Fibroblast of lung (primary cell): ENCODE results near the gene CERS6. TPM values are rescaled to one million over a fixed set of nuclear protein-coding genes. Genes with fewer than 3 reads are reported as not detected.

Experiments
- DNase-seq, 2 donors: peaks; one replicate each; pipeline versions ENCODE4 v3.0.0 to v3.0.0-alpha.2; 2010; ENCODE audit warnings: low read depth in 2 of 2
- H2AFZ ChIP-seq: 2 replicates; pipeline ENCODE4 v1.5.1; 2012; ENCODE audit warnings: low read length, control low read depth, inconsistent platforms
- H3K27ac ChIP-seq: 2 replicates; pipeline ENCODE4 v1.5.1; 2011; ENCODE audit warnings: low read length, control low read depth; ENCODE audit not compliant: insufficient read depth
- H3K27me3 ChIP-seq: 2 replicates; pipeline ENCODE4 v1.5.1; 2011; ENCODE audit warnings: mild to moderate bottlenecking, low read length; ENCODE audit not compliant: control insufficient read depth, insufficient read depth
- H3K36me3 ChIP-seq: 2 replicates; pipeline ENCODE4 v1.5.1; 2011; ENCODE audit warnings: low read length; ENCODE audit not compliant: control insufficient read depth, insufficient read depth
- H3K4me1 ChIP-seq: 2 replicates; pipeline ENCODE4 v1.5.1; 2011; ENCODE audit warnings: low read length; ENCODE audit not compliant: control insufficient read depth, insufficient read depth; ENCODE audit errors: extremely low read depth
- H3K4me2 ChIP-seq: 2 replicates; pipeline ENCODE4 v1.5.1; 2011; ENCODE audit warnings: low read length, control low read depth; ENCODE audit not compliant: insufficient read depth; ENCODE audit errors: extremely low read depth
- H3K4me3 ChIP-seq, 4 experiments: fragments of 200-600 bp in 1 of 4; sonication (generic) in 1 of 4; replicated peaks in 1 of 4; 2 replicates each; pipeline ENCODE4 v1.5.1; 2011 to 2016; ENCODE audit warnings: low read length in 4 of 4, low read depth in 3 of 4, mild to moderate bottlenecking in 3 of 4, control low read depth in 2 of 4, inconsistent platforms in 1 of 4, mixed read lengths in 1 of 4; ENCODE audit not compliant: insufficient read depth in 1 of 4; ENCODE audit errors: control extremely low read depth in 1 of 4
- H3K79me2 ChIP-seq: 2 replicates; pipeline ENCODE4 v1.5.1; 2012; ENCODE audit warnings: mild to moderate bottlenecking, low read length, inconsistent platforms; ENCODE audit not compliant: control insufficient read depth, insufficient read depth
- H3K9ac ChIP-seq: 2 replicates; pipeline ENCODE4 v1.5.1; 2011; ENCODE audit warnings: mild to moderate bottlenecking, low read length, control low read depth; ENCODE audit not compliant: insufficient read depth
- H3K9me3 ChIP-seq: 2 replicates; pipeline ENCODE4 v1.5.1; 2012; ENCODE audit warnings: low read depth, low read length; ENCODE audit not compliant: control insufficient read depth, insufficient read depth
- H4K20me1 ChIP-seq: 2 replicates; pipeline ENCODE4 v1.5.1; 2011; ENCODE audit warnings: low read length; ENCODE audit not compliant: control insufficient read depth, insufficient read depth; ENCODE audit errors: extremely low read depth
- CTCF ChIP-seq, 2 donors: IDR thresholded peaks in 1 of 2; conservative IDR thresholded peaks in 1 of 2; 1 replicate in 1 of 2; 2 replicates in 1 of 2; pipeline ENCODE4 v1.5.1; 2011 to 2012; ENCODE audit warnings: low read length in 2 of 2, control low read depth in 1 of 2, inconsistent platforms in 1 of 2, low read depth in 1 of 2, mild to moderate bottlenecking in 1 of 2
- EZH2 ChIP-seq: IDR thresholded peaks from 2 replicates; pipeline ENCODE4 v1.5.1; 2012; ENCODE audit warnings: low read length, control low read depth, mild to moderate bottlenecking; ENCODE audit errors: missing control alignments
- polyA plus RNA-seq, 2 donors: library from polyadenylated mRNA; depleted of rRNA in 1 of 2; stranded (reverse) in 1 of 2; unstranded in 1 of 2; fragments of >200 nt; gene quantifications; 2 replicates each; pipeline ENCODE4 v1.2.1, GENCODE V29; 2011 to 2012; ENCODE audit warnings: missing spikeins in 1 of 2
- total RNA-seq: library from RNA; depleted of rRNA; stranded (reverse); fragments of >200 nt; gene quantifications from 2 replicates; pipeline ENCODE4 v1.2.1, GENCODE V29; 2014

The CERS6 gene
- total and polyA plus RNA-seq, 2 donors (not counting 1 experiment from before 2014, with no cell fraction given): 7.2 to 16.5 TPM

GRCh38 chr2:168560817-168561499, 104.9 kb downstream of the CERS6 start:
- H3K9ac ChIP-seq: no peak overlapping the region

GRCh38 chr2:168561991-168562390, 105.9 kb downstream of the CERS6 start:
- Histone ChIP-seq H3K4me2 (no peak overlapping the region), H2AFZ (no peak overlapping the region), H3K79me2 (no peaks in the 10 kb centered on the region), H3K9me3 (no peaks in the 10 kb centered on the region), H3K27ac (no peak overlapping the region), H3K4me1 (no peaks in the 10 kb centered on the region), H3K9ac (no peak overlapping the region), H3K27me3 (no peaks in the 10 kb centered on the region), H3K36me3 (no peaks in the 10 kb centered on the region), H4K20me1 (no peaks in the 10 kb centered on the region), H3K4me3 (no peak overlapping the region)
- TF ChIP-seq CTCF (conservative IDR thresholded peaks at IDR 0.05 in 1 of 2, IDR thresholded peaks at IDR 0.05 in 1 of 2; ENCODE audit: low read depth in 1 of 2, low read length in 2 of 2) (no peak), EZH2 (no peak)
- DNase-seq: no peak

More at GRCh38 chr2:168560817-168561499, 104.9 kb downstream of the CERS6 start:
- Histone ChIP-seq H3K4me2 (no peak overlapping the region), H4K20me1 (no peaks in the 10 kb centered on the region), H3K4me1 (no peaks in the 10 kb centered on the region), H3K4me3 (no peak overlapping the region), H3K36me3 (no peaks in the 10 kb centered on the region), H2AFZ (no peak overlapping the region), H3K79me2 (no peaks in the 10 kb centered on the region), H3K9me3 (no peaks in the 10 kb centered on the region), H3K27ac (no peak overlapping the region), H3K27me3 (no peaks in the 10 kb centered on the region)
- DNase-seq: no peak
- no peak for TF ChIP-seq CTCF (conservative IDR thresholded peaks at IDR 0.05 in 1 of 2, IDR thresholded peaks at IDR 0.05 in 1 of 2; ENCODE audit: low read depth in 1 of 2, low read length in 2 of 2)
- no peak for TF ChIP-seq EZH2

- Histone ChIP-seq H3K4me2 (no peak overlapping the region), H4K20me1 (no peaks in the 10 kb centered on the region), H3K27ac (no peak overlapping the region), H3K27me3 (no peaks in the 10 kb centered on the region), H3K79me2 (no peaks in the 10 kb centered on the region), H3K4me3 (no peak overlapping the region), H3K36me3 (no peaks in the 10 kb centered on the region), H2AFZ (no peak overlapping the region), H3K9me3 (no peaks in the 10 kb centered on the region), H3K4me1 (no peaks in the 10 kb centered on the region), H3K9ac (no peak overlapping the region)
- TF ChIP-seq EZH2 (no peak), CTCF (conservative IDR thresholded peaks at IDR 0.05 in 1 of 2, IDR thresholded peaks at IDR 0.05 in 1 of 2; ENCODE audit: low read depth in 1 of 2, low read length in 2 of 2) (no peak)
- DNase-seq: no peak
Measured at GRCh38 chr2:168562971-168563370, 106.9 kb downstream of the CERS6 start.
